Heart left ventricle (tissue), 16 donors: ENCODE data around the gene FOXB2. TPM values are rescaled to one million over a fixed set of nuclear protein-coding genes. Genes with fewer than 3 reads are reported as not detected.
A peak's percentile ranks its signal among the peaks of the same experiment; 100 is the strongest.

Experiments used
- ATAC-seq, 4 donors: fragments of 200-7000 bp; cut with Tn5 transposase; one replicate each; pipeline ENCODE4 v1.9.1; 2020 to 2022; ENCODE audit warnings: moderate library complexity in 4 of 4, mild to moderate bottlenecking in 3 of 4, moderate number of reproducible peaks in 1 of 4
- DNase-seq, 5 donors: peaks; one replicate each; pipeline ENCODE4 v3.0.0-alpha.2; 2020
- H3K27ac ChIP-seq, 12 donors: fragments of 200-600 bp; sonication (generic) in 4 of 12; one replicate each; pipeline versions ENCODE4 v1.5.0 to v1.8.0; 2016 to 2022; ENCODE audit warnings: mild to moderate bottlenecking in 2 of 12
- H3K27me3 ChIP-seq, 9 donors: fragments of 200-600 bp; sonication (generic) in 2 of 9; one replicate each; pipeline versions ENCODE4 v1.5.1 to v1.8.0; 2016 to 2022; ENCODE audit warnings: mild to moderate bottlenecking in 3 of 9
- H3K36me3 ChIP-seq, 9 donors: fragments of 200-600 bp; sonication (generic) in 2 of 9; one replicate each; pipeline versions ENCODE4 v1.5.0 to v1.8.0; 2018 to 2022; ENCODE audit warnings: mild to moderate bottlenecking in 2 of 9
- H3K4me1 ChIP-seq, 12 donors: fragments of 200-600 bp; sonication (generic) in 4 of 12; one replicate each; pipeline versions ENCODE4 v1.5.0 to v1.8.0; 2016 to 2022; ENCODE audit warnings: mild to moderate bottlenecking in 3 of 12
- H3K4me3 ChIP-seq, 12 donors: fragments of 200-600 bp; sonication (generic) in 4 of 12; one replicate each; pipeline versions ENCODE4 v1.5.0 to v1.8.0; 2017 to 2022; ENCODE audit warnings: mild to moderate bottlenecking in 9 of 12, moderate library complexity in 4 of 12
- H3K9me3 ChIP-seq, 12 donors: fragments of 200-600 bp; sonication (generic) in 4 of 12; one replicate each; pipeline versions ENCODE4 v1.5.0 to v1.8.0; 2016 to 2022; ENCODE audit warnings: mild to moderate bottlenecking in 1 of 12
- POLR2A ChIP-seq, 2 donors: fragments of 450-650 bp; IDR thresholded peaks; one replicate each; pipeline ENCODE4 v1.6.1; 2017; ENCODE audit warnings: antibody characterized with exemption in 2 of 2, mild to moderate bottlenecking in 2 of 2, moderate library complexity in 2 of 2
- WGBS, 4 donors: extraction: QIAGEN DNeasy Blood & Tissue Kit in 2 of 4; methylation state at CpG; one replicate each; pipeline versions ENCODE4 v1.1.5 to v1.1.7; 2013 to 2018; 5-methylcytosine and 5-hydroxymethylcytosine counted together
- intact Hi-C, 10 donors: fragments of 100-400 bp; cut with DNase I; formaldehyde crosslinking; loops; one replicate each; pipeline versions ENCODE4 v1.11.1 to v1.14.2; 2022
- polyA plus RNA-seq, 2 donors: library from polyadenylated mRNA; stranded (reverse); fragments of 200-250 nt; gene quantifications; one replicate each; pipeline ENCODE4 v1.2.3, GENCODE V29; 2013
- total RNA-seq, 9 donors: library from RNA; depleted of rRNA in 2 of 9; stranded (reverse); fragments of >200 nt in 2 of 9; fragmentation: NEBNext Ultra II Directional in 3 of 9; extraction: Animal tissue kit (Norgen Biotek cat#: 25700) in 3 of 9; gene quantifications; one replicate each; pipeline versions ENCODE4 v1.1.0 to v1.2.4, GENCODE V29; 2016 to 2023
- TF ChIP-seq, protein P1 (sequence below), 12 donors: fragments of 200-600 bp; sonication (generic) in 4 of 12; IDR thresholded peaks; one replicate each; pipeline versions ENCODE4 v1.5.0 to v1.8.0; 2018 to 2022; ENCODE audit warnings: antibody characterized with exemption in 12 of 12, mild to moderate bottlenecking in 5 of 12
- donor health status: ischemic (EF 13 %, LVEDD 7.1; RV severe dilation, severe dysfunction).
- donor health status: healthy with polysubstance abuse.
- donor health status: DM: no; HTN: yes; CAD: no.
- donor health status: DM: no; HTN: no; CAD: no.
- donor health status: ischemic (EF 25% LVEDD 6.9; RV normal size, moderate dysfunction).
- donor health status: ischemic (EF 25% LVEDD 5.7; RV mildly dilated, moderate dysfunction).
- donor health status: healthy.
- donor health status: DM: yes; HTN: yes; CAD: no.
- donor health status: ischemic (EF 35%, LVEDD 5.7; RV mildly dilated, moderate dysfunction).
- donor health status: nonischemic (EF 11% LVEDD 7.7; RV severe dilation, severe dysfunction).
- donor health status: DM: yes; HTN: yes; CAD: no.
- donor health status: PGD.
- donor health status: ischemic (EF 29% LVEDD 5.4; RV normal size, mild dysfunction).
- donor health status: nonischemic (EF 23%, LVEDD 6.1; RV moderate dilation, normal function).

The FOXB2 gene
- total and polyA plus RNA-seq, 11 donors = not detected

- DNase-seq (no peak), ATAC-seq (no peak)
- TF ChIP-seq, protein P1, sequence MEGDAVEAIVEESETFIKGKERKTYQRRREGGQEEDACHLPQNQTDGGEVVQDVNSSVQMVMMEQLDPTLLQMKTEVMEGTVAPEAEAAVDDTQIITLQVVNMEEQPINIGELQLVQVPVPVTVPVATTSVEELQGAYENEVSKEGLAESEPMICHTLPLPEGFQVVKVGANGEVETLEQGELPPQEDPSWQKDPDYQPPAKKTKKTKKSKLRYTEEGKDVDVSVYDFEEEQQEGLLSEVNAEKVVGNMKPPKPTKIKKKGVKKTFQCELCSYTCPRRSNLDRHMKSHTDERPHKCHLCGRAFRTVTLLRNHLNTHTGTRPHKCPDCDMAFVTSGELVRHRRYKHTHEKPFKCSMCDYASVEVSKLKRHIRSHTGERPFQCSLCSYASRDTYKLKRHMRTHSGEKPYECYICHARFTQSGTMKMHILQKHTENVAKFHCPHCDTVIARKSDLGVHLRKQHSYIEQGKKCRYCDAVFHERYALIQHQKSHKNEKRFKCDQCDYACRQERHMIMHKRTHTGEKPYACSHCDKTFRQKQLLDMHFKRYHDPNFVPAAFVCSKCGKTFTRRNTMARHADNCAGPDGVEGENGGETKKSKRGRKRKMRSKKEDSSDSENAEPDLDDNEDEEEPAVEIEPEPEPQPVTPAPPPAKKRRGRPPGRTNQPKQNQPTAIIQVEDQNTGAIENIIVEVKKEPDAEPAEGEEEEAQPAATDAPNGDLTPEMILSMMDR (IDR thresholded peaks at IDR 0.05) = no peak
- no peak for TF ChIP-seq POLR2A (IDR thresholded peaks at IDR 0.05)
- Histone ChIP-seq H3K27me3 (peaks cover 0 to 53% (median 7%) of the 10 kb centered on the region in 9 donors), H3K27ac (no peak overlapping the region), H3K36me3 (no peaks in the 10 kb centered on the region), H3K9me3 (no peaks in the 10 kb centered on the region), H3K4me1 (no peaks in the 10 kb centered on the region), H3K4me3 (no peak overlapping the region)
- intact Hi-C loops = loop anchor here in 1 of 10 donors (10.0 kb wide), 1 partner anchor 151 kb away; no protein-coding TSS in a partner anchor
- 86 to 95% (median 87%) methylated on average over 3 of the region's 3 CpGs for WGBS, 4 donors
These were observed 16.1 kb upstream of the FOXB2 start for GRCh38 chr9:77003366-77003765.

GRCh38 chr9:77005216-77005615, 14.2 kb upstream of the FOXB2 start:
- WGBS, 4 donors = 70 to 82% (median 76%) methylated on average over 4 of the region's 4 CpGs

GRCh38 chr9:77010527-77010926, 8.9 kb upstream of the FOXB2 start:
- 40 to 62% (median 48%) methylated on average over 5 of the region's 5 CpGs for WGBS, 4 donors
- H3K27ac ChIP-seq = no peak overlapping the region
- no peak for DNase-seq
- no peak overlapping the region for H3K4me3 ChIP-seq
- H3K36me3 ChIP-seq = no peaks in the 10 kb centered on the region
- peaks cover 0 to 27% (median 9%) of the 10 kb centered on the region in 12 donors for H3K4me1 ChIP-seq
- peaks cover 46 to 96% (median 69%) of the 10 kb centered on the region in 9 donors for H3K27me3 ChIP-seq
- TF ChIP-seq, protein P1 (IDR thresholded peaks at IDR 0.05) = no peak
- no peak for TF ChIP-seq POLR2A (IDR thresholded peaks at IDR 0.05)
- no peak for ATAC-seq
- intact Hi-C loops = loop anchor here in 5 of 10 donors (5.0 kb wide), 2 partner anchors 198 to 203 kb away; no protein-coding TSS in a partner anchor
- H3K9me3 ChIP-seq = no peaks in the 10 kb centered on the region

More at GRCh38 chr9:77005216-77005615, 14.2 kb upstream of the FOXB2 start:
- intact Hi-C loops = loop anchor here in 1 of 10 donors (10.0 kb wide), 1 partner anchor 150 kb away; no protein-coding TSS in a partner anchor
- H3K9me3 ChIP-seq = no peaks in the 10 kb centered on the region
- no peak overlapping the region for H3K4me3 ChIP-seq
- H3K36me3 ChIP-seq = no peaks in the 10 kb centered on the region
- H3K27me3 ChIP-seq = peaks cover 0 to 71% (median 18%) of the 10 kb centered on the region in 9 donors
- ATAC-seq (no peak), DNase-seq (no peak)
- H3K27ac ChIP-seq = no peak overlapping the region
- no peaks in the 10 kb centered on the region for H3K4me1 ChIP-seq
- TF ChIP-seq, protein P1 (IDR thresholded peaks at IDR 0.05) = no peak

GRCh38 chr9:77011973-77012821, 7.3 kb upstream of the FOXB2 start:
- 4 to 7% (median 6%) methylated on average over 35 to 42 of the region's 42 CpGs for WGBS, 4 donors

More at GRCh38 chr9:77011973-77012821, 7.3 kb upstream of the FOXB2 start:
- intact Hi-C loops = loop anchor here in 5 of 10 donors (2.0 to 5.0 kb wide), 3 partner anchors 23 to 205 kb away; no protein-coding TSS in a partner anchor
- H3K27me3 ChIP-seq = peaks cover 63 to 100% (median 86%) of the 10 kb centered on the region in 9 donors
- TF ChIP-seq, protein P1 (IDR thresholded peaks at IDR 0.05) = peak; percentile 56 to 85 (median 74)
- TF ChIP-seq POLR2A (IDR thresholded peaks at IDR 0.05) = no peak
- H3K9me3 ChIP-seq = no peaks in the 10 kb centered on the region
- H3K4me3 ChIP-seq = peak overlapping the region in 4 of 12 donors; percentile 1 to 21 (median 8)
- ATAC-seq (peak in 3 of 4 donors; percentile 42 to 66 (median 55)), DNase-seq (peak in 3 of 5 donors; percentile 45 to 75 (median 53))
- H3K4me1 ChIP-seq = peaks cover 0 to 38% (median 13%) of the 10 kb centered on the region in 12 donors
- no peak overlapping the region for H3K27ac ChIP-seq
- H3K36me3 ChIP-seq = no peaks in the 10 kb centered on the region
